SKM-1 treated with dmso at 0.1 percent for 144 hours (cell line): ENCODE measurements around the gene TEAD1.
"Not testable (repeated sequence)": the region's sequence is repeated elsewhere in the genome, so short reads cannot be mapped to it uniquely, and the experiment has no call there.

Source experiments
- DNase-seq: peaks from one replicate; lab custom pipeline; 2025; ENCODE audit not compliant: unreplicated experiment; lab: John Stamatoyannopoulos, UW

TEAD1 gene

GRCh38 chr11:12733091-12733490 is 58.9 kb downstream of the TEAD1 start:
- no peak for DNase-seq

GRCh38 chr11:12734625-12735024 is 60.4 kb downstream of the TEAD1 start:
- DNase-seq: no peak

GRCh38 chr11:12735262-12735661 is 61.0 kb downstream of the TEAD1 start:
- DNase-seq: no peak

- DNase-seq: no peak
Measured at GRCh38 chr11:12737024-12737423, 62.8 kb downstream of the TEAD1 start.

- no peak for DNase-seq
Measured at GRCh38 chr11:12741671-12742216, 67.5 kb downstream of the TEAD1 start.

- DNase-seq: no peak
Measured at GRCh38 chr11:12743834-12744449, 69.7 kb downstream of the TEAD1 start.

GRCh38 chr11:12744826-12745502 is 70.7 kb downstream of the TEAD1 start:
- no peak for DNase-seq

- DNase-seq: no peak
Measured at GRCh38 chr11:12745787-12746186, 71.6 kb downstream of the TEAD1 start.

- DNase-seq: no peak
Measured at GRCh38 chr11:12746593-12747097, 72.4 kb downstream of the TEAD1 start.

GRCh38 chr11:12748561-12748960 is 74.3 kb downstream of the TEAD1 start:
- DNase-seq: no peak

- DNase-seq: no peak
Measured at GRCh38 chr11:12749442-12749841, 75.2 kb downstream of the TEAD1 start.

GRCh38 chr11:12750181-12750580 is 76.0 kb downstream of the TEAD1 start:
- no peak for DNase-seq

GRCh38 chr11:12752868-12753524 is 78.8 kb downstream of the TEAD1 start:
- DNase-seq: no peak

GRCh38 chr11:12754021-12754420 is 79.8 kb downstream of the TEAD1 start:
- no peak for DNase-seq

GRCh38 chr11:12754582-12755234 is 80.5 kb downstream of the TEAD1 start:
- no peak for DNase-seq

- no peak for DNase-seq
Measured at GRCh38 chr11:12755510-12756453, 81.6 kb downstream of the TEAD1 start.

- no peak for DNase-seq
Measured at GRCh38 chr11:12756454-12756806, 82.2 kb downstream of the TEAD1 start.

- DNase-seq: no peak
Measured at GRCh38 chr11:12756867-12757266, 82.6 kb downstream of the TEAD1 start.

GRCh38 chr11:12757416-12757815 is 83.2 kb downstream of the TEAD1 start:
- no peak for DNase-seq

- not testable (repeated sequence) for DNase-seq
Measured at GRCh38 chr11:12758117-12758516, 83.9 kb downstream of the TEAD1 start.
